NCI-H1930 (cell line): ENCODE results near the gene REPS2.

ENCODE experiments used
- DNase-seq, 2 experiments: peaks; one replicate each; lab custom pipeline; 2025; lab: John Stamatoyannopoulos, UW

Gene REPS2

DNA sequence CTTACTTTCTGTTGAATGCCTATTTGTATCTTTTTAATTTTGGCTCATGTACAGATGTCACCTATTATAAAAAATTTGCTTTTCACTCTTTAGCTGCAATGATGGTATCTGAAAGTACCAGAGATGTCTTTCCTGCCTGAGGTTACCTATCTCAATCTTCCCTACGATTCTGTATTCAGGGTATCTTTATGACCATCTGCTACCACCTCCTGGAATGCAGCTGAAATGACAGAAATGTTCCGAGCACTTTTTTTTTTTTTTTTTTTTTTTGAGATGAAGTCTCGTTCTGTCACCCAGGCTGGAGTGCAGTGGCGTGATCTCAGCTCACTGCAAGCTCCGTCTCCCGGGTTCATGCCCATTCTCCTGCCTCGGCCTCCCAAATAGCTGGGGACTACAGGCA is 136.4 kb downstream of the REPS2 start:
- DNase-seq: no peak

- DNase-seq: no peak
Observed at GRCh38 chrX:17086317-17086716, 139.9 kb downstream of the REPS2 start.

DNA sequence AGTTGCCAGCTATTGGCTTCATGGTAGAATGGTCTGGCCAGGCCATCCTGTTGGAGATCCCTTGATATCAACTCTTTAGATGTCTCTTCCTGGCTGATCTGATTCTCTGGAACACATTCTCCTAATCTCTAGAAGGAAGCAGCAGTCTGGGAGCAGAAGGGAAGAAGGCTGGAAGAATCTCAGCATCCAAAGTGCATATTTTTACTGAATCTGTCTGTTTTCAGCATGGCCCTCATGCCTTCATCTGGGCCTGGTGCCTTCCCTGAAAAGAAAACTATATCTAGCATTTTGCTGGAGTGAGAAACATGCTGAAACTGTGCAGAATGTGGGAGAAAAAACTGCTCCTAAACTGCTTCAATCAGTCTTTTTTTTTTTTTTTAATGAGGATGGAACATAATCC is 148.7 kb downstream of the REPS2 start:
- no peak for DNase-seq

DNA sequence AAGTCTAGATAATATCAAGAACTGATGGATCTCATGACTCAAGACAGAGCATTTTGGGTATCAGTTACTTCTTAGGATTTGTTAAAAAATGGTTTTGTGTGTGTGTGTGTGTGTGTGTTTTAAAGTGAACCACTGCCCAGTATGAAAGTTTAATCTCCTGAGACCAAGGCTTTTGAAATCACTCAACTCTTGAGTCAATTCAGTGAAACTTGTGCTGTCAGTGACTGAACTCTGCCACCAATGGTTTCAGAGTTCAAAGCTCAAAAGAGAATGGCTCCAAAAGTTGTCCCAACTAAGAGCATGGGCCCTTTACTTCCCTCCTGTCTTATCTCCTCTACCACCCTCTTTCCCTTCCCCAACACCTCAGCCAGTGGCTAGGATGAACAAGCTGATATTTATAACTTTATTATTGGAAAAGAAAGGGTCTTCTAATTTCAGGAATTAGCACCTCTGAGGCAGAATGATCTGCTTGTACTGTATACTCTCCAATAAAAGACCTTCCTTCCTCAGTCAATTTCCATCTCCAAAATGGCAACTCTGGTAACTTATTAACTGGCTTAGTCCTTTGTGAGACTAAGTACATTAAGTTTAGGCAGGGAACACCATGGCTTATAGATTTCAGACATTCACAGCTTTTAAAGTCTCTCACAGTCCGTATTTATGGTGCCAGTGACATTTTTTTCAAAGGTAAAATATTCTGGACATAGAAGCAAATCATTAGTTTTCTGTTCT is 152.2 kb downstream of the REPS2 start:
- no peak for DNase-seq

GRCh38 chrX:17104433-17104832 is 158.0 kb downstream of the REPS2 start:
- DNase-seq: no peak

- no peak for DNase-seq
Observed at GRCh38 chrX:17120816-17121215, 174.4 kb downstream of the REPS2 start.

DNA sequence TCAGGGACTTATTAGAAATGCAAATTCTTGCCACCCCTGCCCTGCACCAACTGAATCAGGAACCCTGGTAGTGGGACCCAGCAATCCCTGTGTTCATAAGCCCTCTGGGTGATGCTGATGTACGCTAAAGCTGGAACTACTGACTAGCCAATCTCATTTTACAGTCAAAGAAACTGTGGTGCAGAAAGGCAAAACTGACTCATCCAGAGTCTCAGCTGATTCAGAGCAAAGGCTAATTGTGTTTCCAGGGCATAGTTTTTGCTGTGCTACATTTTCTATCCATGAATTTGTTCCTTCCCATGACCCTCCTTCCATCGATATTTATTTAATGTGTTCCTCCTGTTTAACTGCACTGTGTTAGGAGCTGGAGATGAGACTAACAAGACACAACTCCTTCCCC is 207.5 kb downstream of the REPS2 start:
- no peak for DNase-seq

- no peak for DNase-seq
Observed at GRCh38 chrX:17160975-17161374, 214.5 kb downstream of the REPS2 start.

DNA sequence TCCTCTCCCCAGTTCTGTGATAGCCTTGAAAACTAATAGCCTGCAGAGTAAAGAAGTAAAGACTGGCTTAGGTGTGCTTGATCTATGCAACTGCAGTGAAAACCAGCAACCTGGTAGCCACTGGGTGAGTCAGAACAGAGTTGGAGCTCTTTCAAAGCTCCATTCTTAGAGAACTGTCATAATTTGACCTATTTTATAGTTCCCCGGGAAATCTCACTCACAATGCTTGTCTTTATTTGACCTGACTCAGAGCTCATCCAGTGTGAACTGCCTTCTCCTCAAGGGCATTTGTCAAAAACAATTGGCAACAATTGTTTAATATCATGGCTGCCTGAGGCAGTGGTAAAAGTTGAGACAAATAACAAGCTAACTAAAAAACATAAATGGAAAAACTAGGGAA is 215.5 kb downstream of the REPS2 start:
- DNase-seq: no peak

DNA sequence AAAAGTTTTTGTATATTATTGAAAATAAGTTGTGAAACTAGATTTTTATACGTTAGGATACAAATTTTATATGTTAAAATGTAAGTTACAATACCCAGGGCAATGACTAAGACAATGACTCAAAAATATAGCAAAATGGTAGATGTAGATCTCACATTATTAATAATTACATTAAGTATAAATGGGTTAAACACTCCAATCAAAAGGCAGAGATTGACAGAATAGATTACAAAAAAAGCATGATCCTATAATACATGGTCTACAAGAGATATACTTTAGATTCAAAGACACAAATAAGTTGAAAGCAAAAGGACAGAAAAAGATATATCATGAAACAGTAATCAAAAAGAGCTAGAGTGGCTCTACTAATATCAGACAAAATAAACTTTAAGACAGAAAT is 217.6 kb downstream of the REPS2 start:
- no peak for DNase-seq

- DNase-seq: no peak
Observed at GRCh38 chrX:17164941-17165340, 218.5 kb downstream of the REPS2 start.

DNA sequence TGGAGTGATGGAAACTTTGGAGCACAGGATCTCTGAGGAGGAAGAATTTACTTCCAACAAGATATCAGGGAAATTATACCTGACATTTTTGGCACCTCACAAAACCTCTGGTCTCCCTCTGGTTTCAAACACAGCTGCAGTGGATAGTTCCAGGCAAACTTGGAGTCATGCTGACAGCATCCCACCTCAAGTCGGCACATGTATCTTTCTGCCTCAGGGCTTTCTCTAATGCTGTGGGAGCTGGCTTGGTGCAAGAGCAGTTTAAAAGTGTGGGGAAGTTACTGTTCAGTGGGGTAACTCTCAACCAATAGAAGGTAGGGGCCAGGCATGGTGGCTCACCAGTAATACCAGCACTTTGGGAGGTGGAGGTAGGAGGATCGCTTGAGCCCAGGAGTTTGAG is 221.5 kb downstream of the REPS2 start:
- DNase-seq: no peak

DNA sequence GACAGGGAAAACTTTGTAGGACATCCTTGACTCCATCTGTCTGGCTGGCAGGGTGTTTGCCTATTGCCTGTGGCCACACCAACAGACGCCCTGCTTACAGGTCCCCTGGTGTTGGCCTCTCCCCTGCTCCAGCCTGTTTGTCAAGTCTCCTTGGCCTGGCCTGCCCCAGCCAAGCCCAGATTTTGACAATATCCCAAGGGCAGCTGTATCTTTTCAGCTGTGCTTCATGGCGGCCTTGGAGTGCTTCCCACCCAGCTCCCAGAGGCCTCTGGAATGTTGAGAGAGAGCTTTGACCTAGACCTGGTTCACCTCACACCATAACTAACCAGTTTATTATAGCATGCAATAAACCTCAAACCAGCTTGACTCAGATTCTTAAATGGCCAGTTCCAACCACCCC is 224.5 kb downstream of the REPS2 start:
- no peak for DNase-seq

DNA sequence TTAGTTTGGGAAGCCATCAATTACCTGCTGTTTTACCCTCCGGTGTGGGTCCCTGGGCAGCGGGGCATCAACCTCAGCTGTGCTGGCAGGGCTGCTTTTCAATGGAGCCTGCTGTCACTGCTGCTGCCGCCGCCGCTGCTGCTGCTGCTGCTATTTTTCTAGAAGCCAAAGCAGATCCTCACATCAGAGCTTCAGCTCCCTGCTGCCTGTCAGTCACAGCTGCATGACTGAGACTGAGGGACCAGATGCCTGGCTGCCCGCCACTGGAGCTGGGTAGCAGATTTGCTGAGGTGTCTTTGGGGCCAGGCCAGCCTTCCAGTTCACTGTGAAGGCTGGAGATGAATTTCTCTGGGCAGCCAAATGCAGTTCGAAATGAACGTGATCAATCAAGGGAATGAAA is 228.2 kb downstream of the REPS2 start:
- DNase-seq: no peak

- DNase-seq: no peak
Observed at GRCh38 chrX:17182317-17182716, 235.9 kb downstream of the REPS2 start.

DNA sequence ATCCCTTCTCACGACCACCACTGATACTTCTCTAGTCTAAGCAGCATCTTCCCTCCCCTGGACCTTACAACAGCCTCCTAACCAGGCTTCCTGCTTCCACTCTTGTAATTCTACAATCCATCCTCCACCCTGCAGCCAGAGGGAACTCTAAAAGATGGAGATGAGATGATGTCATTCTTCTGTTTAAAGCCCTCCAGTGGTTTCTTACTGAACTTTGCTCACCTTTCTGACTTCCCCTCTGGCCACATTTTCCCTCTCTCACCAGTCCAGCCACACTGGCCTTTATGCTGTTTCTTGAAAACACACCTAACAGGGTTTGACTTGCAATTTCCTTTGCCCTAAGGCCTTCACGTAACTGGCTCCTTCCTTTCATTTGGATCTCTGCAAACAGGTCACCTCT is 237.1 kb downstream of the REPS2 start:
- no peak for DNase-seq

GRCh38 chrX:17185431-17185830 is 239.0 kb downstream of the REPS2 start:
- DNase-seq: no peak

DNA sequence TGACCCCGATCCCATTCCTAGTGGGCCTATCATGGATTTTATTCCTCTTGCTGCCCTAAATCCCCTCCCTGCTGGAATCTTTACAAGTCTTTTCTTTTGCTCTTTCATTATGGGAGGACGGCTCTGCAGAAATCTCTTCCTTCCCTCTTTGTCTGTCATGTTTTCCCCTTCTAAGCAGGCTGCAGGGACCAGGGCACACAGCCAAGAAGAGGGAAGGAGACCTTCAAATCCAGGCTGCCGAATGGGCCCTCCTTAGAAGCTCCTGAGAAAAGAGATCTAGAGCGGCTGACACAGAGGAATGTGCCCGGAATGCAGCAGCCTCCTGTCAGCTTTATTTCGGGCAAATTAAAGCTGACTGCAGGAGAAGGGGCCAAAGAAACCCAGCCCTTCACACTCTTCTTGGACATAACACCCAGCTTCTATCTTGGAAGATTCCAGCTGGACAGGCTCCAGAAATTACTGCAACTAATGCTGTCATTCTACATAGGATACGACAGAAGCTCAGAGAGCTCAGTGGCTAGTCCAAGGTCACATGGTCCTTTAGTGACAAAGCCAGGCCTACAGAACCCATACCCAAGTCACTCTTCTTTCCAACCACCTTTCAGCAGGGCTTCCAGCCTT is 240.8 kb downstream of the REPS2 start:
- DNase-seq: no peak

DNA sequence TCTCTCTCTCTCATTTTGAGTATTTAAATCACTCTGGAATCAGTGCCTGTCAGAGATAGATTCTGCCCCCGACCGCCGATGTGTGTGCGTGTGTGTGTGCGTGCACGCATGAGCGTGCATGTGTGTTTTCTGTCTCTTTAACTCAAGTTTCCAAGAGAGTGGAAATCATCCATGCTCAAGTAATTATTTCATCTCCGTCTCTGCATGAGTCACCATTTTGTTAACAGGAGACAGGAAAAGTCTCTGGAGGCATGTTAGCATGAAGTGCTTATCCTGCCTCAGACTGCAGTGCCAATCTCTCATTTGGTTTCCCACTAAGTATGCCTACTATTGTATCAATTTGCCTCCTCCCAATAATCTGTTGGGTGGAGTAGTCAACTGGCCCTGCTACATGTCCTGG is 245.6 kb downstream of the REPS2 start:
- no peak for DNase-seq
